HG03135 (cell line): ENCODE measurements around the gene NETO2.
A peak's percentile ranks its signal among the peaks of the same experiment; 100 is the strongest.

Experiments
- ATAC-seq: cut with Tn5 transposase; IDR thresholded peaks from one replicate; pipeline ENCODE4 v1.9.1; 2021; ENCODE audit warnings: mild to moderate bottlenecking, moderate library complexity; ENCODE audit not compliant: unreplicated experiment

NETO2 gene

GRCh38 chr16:47047524-47048203 lies 96.1 kb downstream of the NETO2 start:
- ATAC-seq: no peak

- no peak for ATAC-seq
These were observed 96.8 kb downstream of the NETO2 start for GRCh38 chr16:47046726-47047523.

GRCh38 chr16:47045459-47045858 lies 98.3 kb downstream of the NETO2 start:
- ATAC-seq: no peak

GRCh38 chr16:47045023-47045422 lies 98.7 kb downstream of the NETO2 start:
- no peak for ATAC-seq

GRCh38 chr16:47043970-47044684 lies 99.6 kb downstream of the NETO2 start:
- ATAC-seq: no peak

- no peak for ATAC-seq
These were observed 100.5 kb downstream of the NETO2 start for GRCh38 chr16:47043200-47043599.

- peak; percentile 89 for ATAC-seq
These were observed 105.8 kb downstream of the NETO2 start for GRCh38 chr16:47037746-47038458.

- peak; percentile 42 for ATAC-seq
These were observed 106.4 kb downstream of the NETO2 start for GRCh38 chr16:47037396-47037745.

- ATAC-seq: no peak
These were observed 107.5 kb downstream of the NETO2 start for GRCh38 chr16:47036201-47036600.

GRCh38 chr16:47035436-47035835 lies 108.3 kb downstream of the NETO2 start:
- no peak for ATAC-seq

GRCh38 chr16:47034455-47034854 lies 109.3 kb downstream of the NETO2 start:
- no peak for ATAC-seq

GRCh38 chr16:47033176-47033575 lies 110.6 kb downstream of the NETO2 start:
- no peak for ATAC-seq

- no peak for ATAC-seq
These were observed 114.0 kb downstream of the NETO2 start for GRCh38 chr16:47029724-47030123.

GRCh38 chr16:47028767-47029377 lies 114.9 kb downstream of the NETO2 start:
- no peak for ATAC-seq
